Transverse colon (tissue), 4 donors: ENCODE results near the gene PDSS2.

ENCODE experiments used
- EP300 ChIP-seq: sonication (generic); formaldehyde crosslinking; IDR thresholded peaks from one replicate; pipeline ENCODE4 v1.6.1; 2017; ENCODE audit warnings: antibody characterized with exemption, low read depth
- POLR2A ChIP-seq: fragments of 450-650 bp; IDR thresholded peaks from one replicate; pipeline ENCODE4 v1.6.1; 2016; ENCODE audit warnings: antibody characterized with exemption, mild to moderate bottlenecking, moderate library complexity
- POLR2AphosphoS5 ChIP-seq, 3 donors: sonication (generic); formaldehyde crosslinking; IDR thresholded peaks; one replicate each; pipeline ENCODE4 v1.6.1; 2016; ENCODE audit warnings: antibody characterized with exemption in 3 of 3
- TF ChIP-seq, protein P1 (sequence below), 5 experiments: fragments of 200-600 bp in 3 of 5; fragments of 450-650 bp in 2 of 5; sonication (generic) in 3 of 5; IDR thresholded peaks; 1 replicate in 2 of 5; 2 replicates in 3 of 5; pipeline ENCODE4 v1.5.1; 2016 to 2017; ENCODE audit warnings: antibody characterized with exemption in 5 of 5, inconsistent platforms in 3 of 5, mild to moderate bottlenecking in 2 of 5, moderate library complexity in 1 of 5

DNA sequence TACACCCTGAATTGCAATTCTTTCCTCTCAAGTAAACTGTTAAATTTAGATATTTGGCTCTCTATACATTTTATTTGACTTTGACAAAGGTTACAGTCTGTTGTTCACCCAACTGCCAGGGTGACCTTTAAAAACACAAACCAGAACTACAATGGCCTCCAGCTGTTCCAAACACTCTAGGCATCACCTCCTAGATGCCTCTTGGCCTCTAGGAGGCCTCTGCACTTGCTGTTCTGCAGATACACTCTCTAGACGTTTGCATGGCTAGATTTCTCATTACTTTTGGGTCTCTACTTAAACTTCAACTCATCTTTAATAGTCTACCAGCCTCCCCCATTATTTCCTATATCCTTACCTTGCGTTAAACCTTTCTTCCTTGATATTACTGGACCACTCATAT, 241.2 kb downstream of the PDSS2 start:
- TF ChIP-seq, protein P1, sequence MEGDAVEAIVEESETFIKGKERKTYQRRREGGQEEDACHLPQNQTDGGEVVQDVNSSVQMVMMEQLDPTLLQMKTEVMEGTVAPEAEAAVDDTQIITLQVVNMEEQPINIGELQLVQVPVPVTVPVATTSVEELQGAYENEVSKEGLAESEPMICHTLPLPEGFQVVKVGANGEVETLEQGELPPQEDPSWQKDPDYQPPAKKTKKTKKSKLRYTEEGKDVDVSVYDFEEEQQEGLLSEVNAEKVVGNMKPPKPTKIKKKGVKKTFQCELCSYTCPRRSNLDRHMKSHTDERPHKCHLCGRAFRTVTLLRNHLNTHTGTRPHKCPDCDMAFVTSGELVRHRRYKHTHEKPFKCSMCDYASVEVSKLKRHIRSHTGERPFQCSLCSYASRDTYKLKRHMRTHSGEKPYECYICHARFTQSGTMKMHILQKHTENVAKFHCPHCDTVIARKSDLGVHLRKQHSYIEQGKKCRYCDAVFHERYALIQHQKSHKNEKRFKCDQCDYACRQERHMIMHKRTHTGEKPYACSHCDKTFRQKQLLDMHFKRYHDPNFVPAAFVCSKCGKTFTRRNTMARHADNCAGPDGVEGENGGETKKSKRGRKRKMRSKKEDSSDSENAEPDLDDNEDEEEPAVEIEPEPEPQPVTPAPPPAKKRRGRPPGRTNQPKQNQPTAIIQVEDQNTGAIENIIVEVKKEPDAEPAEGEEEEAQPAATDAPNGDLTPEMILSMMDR (IDR thresholded peaks at IDR 0.05), result no peak
- TF ChIP-seq POLR2AphosphoS5 (IDR thresholded peaks at IDR 0.05) (no peak), POLR2A (no peak), EP300 (no peak)
